Esophagus squamous epithelium (tissue), 5 donors: ENCODE data around the gene CLN3. TPM values are rescaled to one million over a fixed set of nuclear protein-coding genes. Genes with fewer than 3 reads are reported as not detected.

Experiments
- DNase-seq: peaks from one replicate; lab custom pipeline; 2025; lab: John Stamatoyannopoulos, UW
- H3K27ac ChIP-seq, 4 donors: fragments of 200-600 bp; sonication (generic); one replicate each; pipeline ENCODE4 v1.5.1; 2016 to 2019; ENCODE audit warnings: mild to moderate bottlenecking in 1 of 4
- H3K27me3 ChIP-seq, 4 donors: fragments of 200-600 bp; sonication (generic); 1 replicate in 3 of 4; 2 replicates in 1 of 4; pipeline versions ENCODE4 v1.5.1 to v1.6.0; 2017 to 2021; ENCODE audit warnings: antibody characterized with exemption in 1 of 4
- H3K36me3 ChIP-seq, 3 donors: fragments of 200-600 bp; sonication (generic); one replicate each; pipeline ENCODE4 v1.5.1; 2016 to 2019
- H3K4me1 ChIP-seq, 3 donors: fragments of 200-600 bp; sonication (generic); one replicate each; pipeline ENCODE4 v1.5.1; 2017 to 2019
- H3K4me3 ChIP-seq, 4 donors: fragments of 200-600 bp; sonication (generic); 1 replicate in 3 of 4; 2 replicates in 1 of 4; pipeline ENCODE4 v1.5.1; 2016 to 2019; ENCODE audit warnings: mild to moderate bottlenecking in 2 of 4, moderate library complexity in 1 of 4
- H3K9me3 ChIP-seq, 3 donors: fragments of 200-600 bp; sonication (generic); one replicate each; pipeline ENCODE4 v1.5.1; 2016 to 2019
- CTCF ChIP-seq, 6 experiments: fragments of 450-650 bp in 4 of 6; fragments of 200-600 bp in 2 of 6; sonication (generic) in 2 of 6; IDR thresholded peaks; one replicate each; pipeline ENCODE4 v1.5.1; 2016 to 2019; ENCODE audit warnings: antibody characterized with exemption in 6 of 6, mild to moderate bottlenecking in 4 of 6, moderate library complexity in 4 of 6
- POLR2A ChIP-seq, 4 donors: fragments of 450-650 bp; IDR thresholded peaks; one replicate each; pipeline ENCODE4 v1.6.1; 2017; ENCODE audit warnings: antibody characterized with exemption in 4 of 4, mild to moderate bottlenecking in 4 of 4, moderate library complexity in 3 of 4
- WGBS, 2 donors: methylation state at CpG; one replicate each; pipeline ENCODE4 v1.1.5; 2018; 5-methylcytosine and 5-hydroxymethylcytosine counted together
- intact Hi-C: fragments of 100-400 bp; cut with DNase I; formaldehyde crosslinking; loops from one replicate; pipeline ENCODE4 v1.15.0; 2022
- total RNA-seq, 4 donors: library from RNA; depleted of rRNA; stranded (reverse); fragments of >200 nt; gene quantifications; one replicate each; pipeline ENCODE4 v1.1.0, GENCODE V29; 2016
- donor health status: DM: yes; HTN: yes; CAD: no.

The CLN3 gene
- total RNA-seq, 4 donors from 2014 or later: 12.2 to 40.2 (median 19.0) TPM

GRCh38 chr16:28495795-28496749 is 4.2 kb upstream of the CLN3 start:
- DNase-seq: no peak
- H3K9me3 ChIP-seq: no peaks in the 10 kb centered on the region
- no peaks in the 10 kb centered on the region for H3K36me3 ChIP-seq
- H3K27ac ChIP-seq: peak overlapping the region in 1 of 4 donors; percentile 96
- peak overlapping the region in 1 of 4 donors; percentile 31 for H3K4me3 ChIP-seq
- intact Hi-C loops: no loop called here
- TF ChIP-seq POLR2A (IDR thresholded peaks at IDR 0.05) (no peak), CTCF (IDR thresholded peaks at IDR 0.05) (no peak)
- peaks cover 0 to 31% (median 5%) of the 10 kb centered on the region in 3 donors for H3K4me1 ChIP-seq
- WGBS, 2 donors: 88% methylated on average over 14 to 17 of the region's 20 CpGs
- H3K27me3 ChIP-seq: no peaks in the 10 kb centered on the region

GRCh38 chr16:28495098-28495793 is 3.4 kb upstream of the CLN3 start:
- TF ChIP-seq CTCF (IDR thresholded peaks at IDR 0.05) (no peak), POLR2A (IDR thresholded peaks at IDR 0.05) (no peak)
- Histone ChIP-seq H3K27me3 (no peaks in the 10 kb centered on the region), H3K36me3 (no peaks in the 10 kb centered on the region), H3K4me3 (peak overlapping the region in 3 of 4 donors; percentile 9 to 43 (median 31)), H3K4me1 (peaks cover 0 to 39% (median 10%) of the 10 kb centered on the region in 3 donors), H3K9me3 (no peaks in the 10 kb centered on the region), H3K27ac (peak overlapping the region; percentile 42 to 96 (median 64))
- DNase-seq: no peak
- WGBS, 2 donors: 68 to 78% methylated on average over 8 to 9 of the region's 13 CpGs
- intact Hi-C loops: no loop called here

GRCh38 chr16:28494121-28494851 is 2.4 kb upstream of the CLN3 start, which contains the start of gene APOBR:
Gene APOBR (plus strand): TSS chr16:28494643. CDS start chr16:28494682, 39 bp downstream.
- Histone ChIP-seq H3K36me3 (peaks cover 0 to 8% (median 0%) of the 10 kb centered on the region in 3 donors), H3K27me3 (no peaks in the 10 kb centered on the region), H3K27ac (peak within 1 kb of the TSS; percentile 42 to 96 (median 66)), H3K4me3 (peak within 1 kb of the TSS in 3 of 4 donors; percentile 9 to 43 (median 31)), H3K4me1 (peaks cover 0 to 49% (median 15%) of the 10 kb centered on the region in 3 donors), H3K9me3 (no peaks in the 10 kb centered on the region)
- intact Hi-C loops: no loop called here
- TF ChIP-seq POLR2A (IDR thresholded peaks at IDR 0.05): peak in 1 of 4 donors; percentile 38
- TF ChIP-seq CTCF (IDR thresholded peaks at IDR 0.05): no peak
- 48 to 62% methylated on average over 8 to 11 of the region's 12 CpGs for WGBS, 2 donors
- peak; percentile 52 for DNase-seq

- Histone ChIP-seq H3K27ac (peak overlapping the region; percentile 88 to 98 (median 97)), H3K4me1 (peaks cover 0 to 49% (median 16%) of the 10 kb centered on the region in 3 donors), H3K9me3 (no peaks in the 10 kb centered on the region), H3K36me3 (peaks cover 0 to 26% (median 9%) of the 10 kb centered on the region in 3 donors), H3K4me3 (peak overlapping the region in 3 of 4 donors; percentile 86 to 100 (median 98)), H3K27me3 (no peaks in the 10 kb centered on the region)
- intact Hi-C loops: no loop called here
- no peak for DNase-seq
- 47 to 48% methylated on average over 4 of the region's 4 CpGs for WGBS, 2 donors
- TF ChIP-seq CTCF (IDR thresholded peaks at IDR 0.05): no peak
- TF ChIP-seq POLR2A (IDR thresholded peaks at IDR 0.05): no peak
Observed at GRCh38 chr16:28492511-28492910, 637 bp upstream of the CLN3 start.
